Measurements from ENCODE around the gene POC1A. TPM values are rescaled to one million over a fixed set of nuclear protein-coding genes. Genes with fewer than 3 reads are reported as not detected.
A peak's percentile ranks its signal among the peaks of the same experiment; 100 is the strongest.

POC1A gene
- polyA plus RNA-seq, 1 of the 3 experiments (the other 2 are of a cell fraction) = 11.7 TPM

GRCh38 chr3:52197842-52198625 is 43.8 kb upstream of the POC1A start, which contains the start of gene ALAS1 (continued):
- TF ChIP-seq REST (IDR thresholded peaks at IDR 0.05; ENCODE audit: low read depth, low read length) = no peak
- TF ChIP-seq GATA2 (CRISPR knock-in tag; IDR thresholded peaks at IDR 0.05) = no peak
- no peak for TF ChIP-seq FOXJ3 (CRISPR knock-in tag; IDR thresholded peaks at IDR 0.05)
- TF ChIP-seq RAD21 (IDR thresholded peaks at IDR 0.05; ENCODE audit: low read length) = peak; percentile 13; the same call in 1 of the 2 replicates
- TF ChIP-seq FOXM1 (IDR thresholded peaks at IDR 0.05; ENCODE audit: low read depth) = no peak
- no peak for TF ChIP-seq EP300 (IDR thresholded peaks at IDR 0.05; ENCODE audit: borderline replicate concordance in 1 of 2, low read depth in 1 of 2, low read length in 1 of 2)
- peak; percentile 29 for TF ChIP-seq CHD2 (IDR thresholded peaks at IDR 0.05; ENCODE audit: low read length, partially characterized antibody)
- no peak for TF ChIP-seq MAX (IDR thresholded peaks at IDR 0.05; ENCODE audit: low read depth)
- TF ChIP-seq USF2 (IDR thresholded peaks at IDR 0.05; ENCODE audit: borderline replicate concordance, low read depth, low read length) = no peak
- no peak for TF ChIP-seq IRF3 (IDR thresholded peaks at IDR 0.05; ENCODE audit: low read depth, low read length)
- no peak for TF ChIP-seq RXRA (IDR thresholded peaks at IDR 0.05; ENCODE audit: borderline replicate concordance, low read depth)
- TF ChIP-seq PBX3 (IDR thresholded peaks at IDR 0.05) = no peak
- TF ChIP-seq ZBTB33 (IDR thresholded peaks at IDR 0.05; ENCODE audit: borderline replicate concordance, low read depth) = no peak
